ENCODE data around the gene PPP6R3.

Gene PPP6R3

GRCh38 chr11:68658661-68659060 lies 198.1 kb downstream of the PPP6R3 start:
- Mint-ChIP-seq H3K36me3 (ENCODE audit: insufficient read depth) (no peaks in the 10 kb centered on the region), H3K4me3 (no peak overlapping the region), H3K27me3 (peaks cover 43 to 93% of the 10 kb centered on the region in 2 donors), H3K27ac (no peak overlapping the region), H3K4me1 (ENCODE audit: low read depth in 2 of 2) (no peaks in the 10 kb centered on the region), H3K9me3 (no peaks in the 10 kb centered on the region)
- ATAC-seq (replicated peaks) = no peak
- no peak for DNase-seq

- no peaks in the 10 kb centered on the region for H3K36me3 Mint-ChIP-seq (ENCODE audit: insufficient read depth)
- ATAC-seq (replicated peaks) (no peak), DNase-seq (no peak)
- H3K4me1 Mint-ChIP-seq (ENCODE audit: low read depth in 2 of 2) = no peaks in the 10 kb centered on the region
- no peak overlapping the region for H3K27ac Mint-ChIP-seq
- no peaks in the 10 kb centered on the region for H3K9me3 Mint-ChIP-seq
- peaks cover 43 to 97% of the 10 kb centered on the region in 2 donors for H3K27me3 Mint-ChIP-seq
- no peak overlapping the region for H3K4me3 Mint-ChIP-seq
Observed at GRCh38 chr11:68659158-68659921, 198.8 kb downstream of the PPP6R3 start.

GRCh38 chr11:68660066-68660810 lies 199.7 kb downstream of the PPP6R3 start:
- H3K9me3 Mint-ChIP-seq = no peaks in the 10 kb centered on the region
- no peaks in the 10 kb centered on the region for H3K36me3 Mint-ChIP-seq (ENCODE audit: insufficient read depth)
- peaks cover 50 to 97% of the 10 kb centered on the region in 2 donors for H3K27me3 Mint-ChIP-seq
- H3K4me3 Mint-ChIP-seq = no peak overlapping the region
- DNase-seq (no peak), ATAC-seq (replicated peaks) (no peak)
- no peak overlapping the region for H3K27ac Mint-ChIP-seq
- no peaks in the 10 kb centered on the region for H3K4me1 Mint-ChIP-seq (ENCODE audit: low read depth in 2 of 2)

- H3K4me1 Mint-ChIP-seq (ENCODE audit: low read depth in 2 of 2) = no peaks in the 10 kb centered on the region
Observed at GRCh38 chr11:68661014-68661413, 200.5 kb downstream of the PPP6R3 start.

GRCh38 chr11:68661697-68662603 lies 201.4 kb downstream of the PPP6R3 start:
- peaks cover 44 to 81% of the 10 kb centered on the region in 2 donors for H3K27me3 Mint-ChIP-seq
- no peak overlapping the region for H3K4me3 Mint-ChIP-seq
- DNase-seq (no peak), ATAC-seq (replicated peaks) (no peak)
- H3K4me1 Mint-ChIP-seq (ENCODE audit: low read depth in 2 of 2) = no peaks in the 10 kb centered on the region
- peaks cover 2% of the 10 kb centered on the region for H3K36me3 Mint-ChIP-seq (ENCODE audit: insufficient read depth)
- H3K27ac Mint-ChIP-seq = no peak overlapping the region
- H3K9me3 Mint-ChIP-seq = no peaks in the 10 kb centered on the region

More at GRCh38 chr11:68661014-68661413, 200.5 kb downstream of the PPP6R3 start:
- Mint-ChIP-seq H3K9me3 (no peaks in the 10 kb centered on the region), H3K27me3 (peaks cover 47 to 90% of the 10 kb centered on the region in 2 donors), H3K36me3 (ENCODE audit: insufficient read depth) (no peaks in the 10 kb centered on the region), H3K4me3 (no peak overlapping the region), H3K27ac (no peak overlapping the region)
- DNase-seq (no peak), ATAC-seq (replicated peaks) (no peak)

- H3K36me3 Mint-ChIP-seq (ENCODE audit: insufficient read depth) = peaks cover 2% of the 10 kb centered on the region
- no peaks in the 10 kb centered on the region for H3K4me1 Mint-ChIP-seq (ENCODE audit: low read depth in 2 of 2)
- no peak for DNase-seq
- no peak overlapping the region for H3K27ac Mint-ChIP-seq
- no peaks in the 10 kb centered on the region for H3K9me3 Mint-ChIP-seq
- no peak overlapping the region for H3K4me3 Mint-ChIP-seq
- peaks cover 38 to 66% of the 10 kb centered on the region in 2 donors for H3K27me3 Mint-ChIP-seq
- ATAC-seq (replicated peaks) = no peak
Observed at GRCh38 chr11:68663482-68664010, 203.0 kb downstream of the PPP6R3 start.

- peaks cover 2% of the 10 kb centered on the region for H3K36me3 Mint-ChIP-seq (ENCODE audit: insufficient read depth)
- H3K9me3 Mint-ChIP-seq = no peaks in the 10 kb centered on the region
- peaks cover 38 to 60% of the 10 kb centered on the region in 2 donors for H3K27me3 Mint-ChIP-seq
- H3K27ac Mint-ChIP-seq = no peak overlapping the region
- no peaks in the 10 kb centered on the region for H3K4me1 Mint-ChIP-seq (ENCODE audit: low read depth in 2 of 2)
- ATAC-seq (replicated peaks) = no peak
- no peak for DNase-seq
- H3K4me3 Mint-ChIP-seq = no peak overlapping the region
Observed at GRCh38 chr11:68664141-68664540, 203.6 kb downstream of the PPP6R3 start.

GRCh38 chr11:68664906-68665305 lies 204.4 kb downstream of the PPP6R3 start:
- H3K27me3 Mint-ChIP-seq = peaks cover 38 to 53% of the 10 kb centered on the region in 2 donors
- DNase-seq (no peak), ATAC-seq (replicated peaks) (no peak)
- no peak overlapping the region for H3K27ac Mint-ChIP-seq
- no peaks in the 10 kb centered on the region for H3K9me3 Mint-ChIP-seq
- no peak overlapping the region for H3K4me3 Mint-ChIP-seq
- H3K4me1 Mint-ChIP-seq (ENCODE audit: low read depth in 2 of 2) = no peaks in the 10 kb centered on the region
- peaks cover 2% of the 10 kb centered on the region for H3K36me3 Mint-ChIP-seq (ENCODE audit: insufficient read depth)
